Inflammatory macrophage (primary cell): ENCODE data around the gene LCN12.

ENCODE experiments used
- DNase-seq, 2 donors: peaks; one replicate each; pipeline ENCODE4 v3.0.0-alpha.2; 2020 to 2022

LCN12 gene

GRCh38 chr9:136958898-136959850 is 7.1 kb downstream of the LCN12 start:
- DNase-seq = no peak

- DNase-seq = no peak
These were observed 8.3 kb downstream of the LCN12 start for GRCh38 chr9:136960212-136960937.

- DNase-seq = no peak
These were observed 8.8 kb downstream of the LCN12 start for GRCh38 chr9:136960938-136961275.

- no peak for DNase-seq
These were observed 9.4 kb downstream of the LCN12 start for GRCh38 chr9:136961279-136962065.

GRCh38 chr9:136962163-136962562 is 10.1 kb downstream of the LCN12 start:
- DNase-seq = no peak

GRCh38 chr9:136962701-136963248 is 10.7 kb downstream of the LCN12 start:
- DNase-seq = no peak

- DNase-seq = no peak
These were observed 11.3 kb downstream of the LCN12 start for GRCh38 chr9:136963341-136963740.

- DNase-seq = no peak
These were observed 11.7 kb downstream of the LCN12 start for GRCh38 chr9:136963751-136964150.

GRCh38 chr9:136964171-136964689 is 12.2 kb downstream of the LCN12 start:
- DNase-seq = no peak

- no peak for DNase-seq
These were observed 12.9 kb downstream of the LCN12 start for GRCh38 chr9:136964833-136965422.

GRCh38 chr9:136965771-136966484 is 13.9 kb downstream of the LCN12 start:
- peak; percentile 61 to 62 for DNase-seq

- DNase-seq = no peak
These were observed 16.5 kb downstream of the LCN12 start for GRCh38 chr9:136968333-136969127.

- DNase-seq = no peak
These were observed 17.1 kb downstream of the LCN12 start for GRCh38 chr9:136969150-136969549.

- no peak for DNase-seq
These were observed 17.7 kb downstream of the LCN12 start for GRCh38 chr9:136969774-136970173.

GRCh38 chr9:136970361-136970760 is 18.3 kb downstream of the LCN12 start:
- DNase-seq = no peak

GRCh38 chr9:136971746-136972145 is 19.7 kb downstream of the LCN12 start:
- DNase-seq = no peak

- DNase-seq = no peak
These were observed 20.3 kb downstream of the LCN12 start for GRCh38 chr9:136972335-136972734.

GRCh38 chr9:136972743-136973142 is 20.7 kb downstream of the LCN12 start:
- no peak for DNase-seq

GRCh38 chr9:136973618-136974617 is 21.8 kb downstream of the LCN12 start:
- no peak for DNase-seq
